Measurements from ENCODE around the gene ECM1.
A peak's percentile ranks its signal among the peaks of the same experiment; 100 is the strongest.

ECM1 gene

GRCh38 chr1:150546294-150546937 is 38.5 kb downstream of the ECM1 start:
- no peak for DNase-seq

GRCh38 chr1:150548324-150548631 is 40.4 kb downstream of the ECM1 start:
- DNase-seq, result no peak

GRCh38 chr1:150548632-150549495 is 41.0 kb downstream of the ECM1 start, which contains the start of gene ADAMTSL4:
Gene ADAMTSL4 (plus strand): TSS chr1:150549408. CDS start chr1:150552289, 2,881 bp downstream.
- DNase-seq, result peak; percentile 33

GRCh38 chr1:150549496-150550221 is 41.8 kb downstream of the ECM1 start:
- no peak for DNase-seq

DNA sequence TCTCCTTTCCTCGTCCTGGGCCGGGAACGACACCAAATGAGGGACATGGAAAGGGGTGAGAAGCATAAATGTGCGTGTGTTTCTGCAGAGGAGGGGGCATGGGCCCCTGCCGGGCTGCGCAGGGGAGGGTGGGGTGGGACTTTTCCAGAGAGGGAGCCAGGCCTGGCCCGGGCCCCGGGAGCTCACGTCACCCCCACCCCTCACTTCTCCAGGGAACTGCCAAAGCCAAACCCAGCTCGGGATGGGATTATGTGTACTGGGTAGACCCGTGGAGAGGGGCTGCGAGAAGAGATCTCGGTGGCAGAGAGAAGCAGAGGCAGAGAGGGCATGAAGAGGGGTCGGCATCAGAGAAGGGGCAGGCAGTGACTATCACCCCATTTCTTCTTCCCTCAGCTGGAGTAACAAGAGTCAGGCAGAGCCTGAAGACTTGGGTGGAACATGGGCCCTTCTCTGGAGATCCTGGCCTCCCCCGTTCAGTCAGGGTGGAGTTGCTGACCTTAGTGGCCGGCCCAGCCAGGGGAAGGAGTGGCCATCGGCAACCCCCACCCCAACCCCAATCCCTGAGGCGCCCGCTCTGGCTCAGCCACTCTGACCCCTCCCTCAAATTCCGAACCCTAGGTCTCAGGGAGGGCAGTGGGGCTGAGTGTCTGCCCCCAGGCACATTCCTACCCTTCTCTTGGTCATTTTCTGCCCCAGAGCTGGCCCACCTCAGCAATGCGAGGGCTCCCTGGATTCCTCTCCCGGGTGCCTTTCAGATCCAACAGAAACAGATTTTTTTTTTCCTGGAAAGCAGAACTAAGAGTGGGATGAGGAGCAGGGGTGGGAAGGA is 42.5 kb downstream of the ECM1 start:
- DNase-seq, result no peak

GRCh38 chr1:150551051-150551783 is 43.3 kb downstream of the ECM1 start:
- no peak for DNase-seq

- no peak for DNase-seq
Measured at GRCh38 chr1:150551784-150552127, 43.8 kb downstream of the ECM1 start.

GRCh38 chr1:150552128-150552910 is 44.4 kb downstream of the ECM1 start:
- no peak for DNase-seq

DNA sequence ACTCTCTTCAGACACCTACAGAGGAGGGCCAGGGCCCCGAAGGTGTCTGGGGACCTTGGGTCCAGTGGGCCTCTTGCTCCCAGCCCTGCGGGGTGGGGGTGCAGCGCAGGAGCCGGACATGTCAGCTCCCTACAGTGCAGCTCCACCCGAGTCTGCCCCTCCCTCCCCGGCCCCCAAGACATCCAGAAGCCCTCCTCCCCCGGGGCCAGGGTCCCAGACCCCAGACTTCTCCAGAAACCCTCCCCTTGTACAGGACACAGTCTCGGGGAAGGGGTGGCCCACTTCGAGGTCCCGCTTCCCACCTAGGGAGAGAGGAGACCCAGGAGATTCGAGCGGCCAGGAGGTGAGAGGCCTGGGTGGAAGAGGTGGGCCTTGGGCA is 45.0 kb downstream of the ECM1 start:
- no peak for DNase-seq

DNA sequence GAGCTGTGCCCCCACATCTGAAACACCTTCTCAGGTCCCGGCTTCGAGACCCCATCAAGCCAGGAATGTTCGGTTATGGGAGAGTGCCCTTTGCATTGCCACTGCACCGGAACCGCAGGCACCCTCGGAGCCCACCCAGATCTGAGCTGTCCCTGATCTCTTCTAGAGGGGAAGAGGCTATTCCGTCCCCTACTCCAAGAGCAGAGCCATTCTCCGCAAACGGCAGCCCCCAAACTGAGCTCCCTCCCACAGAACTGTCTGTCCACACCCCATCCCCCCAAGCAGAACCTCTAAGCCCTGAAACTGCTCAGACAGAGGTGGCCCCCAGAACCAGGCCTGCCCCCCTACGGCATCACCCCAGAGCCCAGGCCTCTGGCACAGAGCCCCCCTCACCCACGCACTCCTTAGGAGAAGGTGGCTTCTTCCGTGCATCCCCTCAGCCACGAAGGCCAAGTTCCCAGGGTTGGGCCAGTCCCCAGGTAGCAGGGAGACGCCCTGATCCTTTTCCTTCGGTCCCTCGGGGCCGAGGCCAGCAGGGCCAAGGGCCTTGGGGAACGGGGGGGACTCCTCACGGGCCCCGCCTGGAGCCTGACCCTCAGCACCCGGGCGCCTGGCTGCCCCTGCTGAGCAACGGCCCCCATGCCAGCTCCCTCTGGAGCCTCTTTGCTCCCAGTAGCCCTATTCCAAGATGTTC is 45.6 kb downstream of the ECM1 start:
- DNase-seq, result no peak

DNA sequence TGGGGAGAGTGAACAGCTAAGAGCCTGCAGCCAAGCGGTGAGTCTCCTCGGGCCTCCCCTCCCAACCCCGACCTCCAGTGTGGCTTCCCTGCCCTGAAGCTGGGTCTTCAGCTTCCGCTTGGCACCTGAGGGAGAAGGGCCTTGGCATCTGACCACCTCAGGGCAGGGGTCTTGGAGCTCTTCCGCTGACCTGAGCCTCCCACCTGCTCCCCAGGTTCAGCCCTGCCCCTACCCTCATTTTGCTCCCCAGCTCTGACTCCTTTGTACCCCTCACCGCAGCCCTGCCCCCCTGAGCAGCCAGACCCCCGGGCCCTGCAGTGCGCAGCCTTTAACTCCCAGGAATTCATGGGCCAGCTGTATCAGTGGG is 46.2 kb downstream of the ECM1 start:
- no peak for DNase-seq

DNA sequence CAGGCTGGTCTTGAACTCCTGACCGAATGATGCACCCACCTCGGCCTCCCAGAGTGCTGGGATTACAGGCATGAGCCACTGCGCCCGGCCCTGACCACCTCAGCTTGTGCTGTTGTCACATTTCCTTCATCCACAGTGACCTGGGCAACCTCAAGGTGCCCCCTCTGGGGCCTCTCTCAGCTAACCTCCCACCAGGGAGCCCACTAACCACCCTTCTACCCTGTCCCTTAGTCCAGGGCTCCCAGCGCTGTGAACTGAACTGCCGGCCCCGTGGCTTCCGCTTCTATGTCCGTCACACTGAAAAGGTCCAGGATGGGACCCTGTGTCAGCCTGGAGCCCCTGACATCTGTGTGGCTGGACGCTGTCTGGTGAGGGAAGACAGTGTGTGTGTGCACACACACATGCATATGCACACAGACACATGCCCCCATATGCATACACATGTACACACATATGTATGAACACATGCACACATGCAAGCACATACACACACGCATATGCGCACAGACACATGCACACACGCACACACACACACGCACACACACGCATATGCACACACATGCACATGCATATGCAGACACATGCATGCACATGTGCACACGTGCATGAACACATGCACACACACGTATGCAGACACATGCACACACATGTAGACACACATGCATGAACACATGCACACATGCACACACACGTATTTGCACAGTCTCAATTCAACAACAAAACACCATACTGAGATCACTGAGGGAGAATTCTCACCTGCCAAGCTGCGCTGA is 47.5 kb downstream of the ECM1 start:
- DNase-seq, result no peak

DNA sequence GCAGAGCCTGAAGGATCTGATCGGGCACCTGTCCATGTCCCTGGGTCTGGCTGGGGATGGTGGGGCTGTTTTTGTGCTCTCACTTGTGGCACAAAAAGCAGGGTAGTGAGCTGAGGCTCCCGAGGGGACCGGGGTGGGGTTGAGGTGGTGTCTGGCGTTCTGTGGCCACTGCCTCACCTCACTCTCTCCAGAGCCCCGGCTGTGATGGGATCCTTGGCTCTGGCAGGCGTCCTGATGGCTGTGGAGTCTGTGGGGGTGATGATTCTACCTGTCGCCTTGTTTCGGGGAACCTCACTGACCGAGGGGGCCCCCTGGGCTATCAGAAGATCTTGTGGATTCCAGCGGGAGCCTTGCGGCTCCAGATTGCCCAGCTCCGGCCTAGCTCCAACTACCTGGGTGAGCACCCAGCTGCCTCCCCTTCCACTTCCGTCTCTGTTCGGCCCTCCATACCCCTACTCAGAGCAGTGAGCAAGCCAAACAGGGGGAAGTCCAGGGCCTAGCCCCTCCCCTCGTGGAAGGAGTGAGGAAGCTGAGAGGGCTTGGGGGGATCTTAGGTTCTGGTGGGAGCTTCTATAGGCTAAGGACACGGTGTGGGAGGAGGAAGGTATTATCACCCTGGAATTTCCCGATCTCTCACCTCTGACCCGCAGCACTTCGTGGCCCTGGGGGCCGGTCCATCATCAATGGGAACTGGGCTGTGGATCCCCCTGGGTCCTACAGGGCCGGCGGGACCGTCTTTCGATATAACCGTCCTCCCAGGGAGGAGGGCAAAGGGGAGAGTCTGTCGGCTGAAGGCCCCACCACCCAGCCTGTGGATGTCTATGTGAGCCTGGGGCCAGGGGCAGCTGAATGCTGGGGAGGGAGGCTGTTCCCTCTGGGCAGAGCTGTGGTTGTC is 48.3 kb downstream of the ECM1 start:
- DNase-seq, result no peak

DNA sequence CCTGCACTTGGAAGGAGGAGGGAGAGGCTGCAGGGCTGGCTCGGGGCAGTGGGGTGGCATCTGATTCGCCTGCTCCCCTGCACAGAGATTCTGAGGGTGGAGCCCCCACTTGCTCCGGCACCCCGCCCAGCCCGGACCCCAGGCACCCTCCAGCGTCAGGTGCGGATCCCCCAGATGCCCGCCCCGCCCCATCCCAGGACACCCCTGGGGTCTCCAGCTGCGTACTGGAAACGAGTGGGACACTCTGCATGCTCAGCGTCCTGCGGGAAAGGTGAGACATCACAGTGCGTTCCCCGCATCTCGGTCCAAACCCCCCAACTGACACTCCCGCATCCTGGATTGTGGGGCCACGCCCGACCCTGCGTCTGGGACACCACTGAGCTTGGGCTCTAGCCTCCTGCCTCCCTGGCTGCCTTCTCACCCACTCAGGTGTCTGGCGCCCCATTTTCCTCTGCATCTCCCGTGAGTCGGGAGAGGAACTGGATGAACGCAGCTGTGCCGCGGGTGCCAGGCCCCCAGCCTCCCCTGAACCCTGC is 49.2 kb downstream of the ECM1 start:
- no peak for DNase-seq

- DNase-seq, result no peak
Measured at GRCh38 chr1:150557813-150558212, 49.9 kb downstream of the ECM1 start.

DNA sequence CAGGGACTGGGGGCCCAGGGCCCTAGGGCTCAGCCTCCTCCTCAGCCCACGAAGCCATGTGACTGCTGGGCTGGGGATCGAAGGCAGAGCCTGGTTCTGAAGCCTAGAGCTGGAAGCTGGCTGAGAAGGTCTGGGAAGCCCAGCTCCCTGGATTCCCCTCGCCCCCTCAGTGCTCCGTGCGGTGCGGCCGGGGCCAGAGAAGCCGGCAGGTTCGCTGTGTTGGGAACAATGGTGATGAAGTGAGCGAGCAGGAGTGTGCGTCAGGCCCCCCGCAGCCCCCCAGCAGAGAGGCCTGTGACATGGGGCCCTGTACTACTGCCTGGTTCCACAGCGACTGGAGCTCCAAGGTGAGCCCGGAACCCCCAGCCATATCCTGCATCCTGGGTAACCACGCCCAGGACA is 50.4 kb downstream of the ECM1 start:
- DNase-seq, result no peak

DNA sequence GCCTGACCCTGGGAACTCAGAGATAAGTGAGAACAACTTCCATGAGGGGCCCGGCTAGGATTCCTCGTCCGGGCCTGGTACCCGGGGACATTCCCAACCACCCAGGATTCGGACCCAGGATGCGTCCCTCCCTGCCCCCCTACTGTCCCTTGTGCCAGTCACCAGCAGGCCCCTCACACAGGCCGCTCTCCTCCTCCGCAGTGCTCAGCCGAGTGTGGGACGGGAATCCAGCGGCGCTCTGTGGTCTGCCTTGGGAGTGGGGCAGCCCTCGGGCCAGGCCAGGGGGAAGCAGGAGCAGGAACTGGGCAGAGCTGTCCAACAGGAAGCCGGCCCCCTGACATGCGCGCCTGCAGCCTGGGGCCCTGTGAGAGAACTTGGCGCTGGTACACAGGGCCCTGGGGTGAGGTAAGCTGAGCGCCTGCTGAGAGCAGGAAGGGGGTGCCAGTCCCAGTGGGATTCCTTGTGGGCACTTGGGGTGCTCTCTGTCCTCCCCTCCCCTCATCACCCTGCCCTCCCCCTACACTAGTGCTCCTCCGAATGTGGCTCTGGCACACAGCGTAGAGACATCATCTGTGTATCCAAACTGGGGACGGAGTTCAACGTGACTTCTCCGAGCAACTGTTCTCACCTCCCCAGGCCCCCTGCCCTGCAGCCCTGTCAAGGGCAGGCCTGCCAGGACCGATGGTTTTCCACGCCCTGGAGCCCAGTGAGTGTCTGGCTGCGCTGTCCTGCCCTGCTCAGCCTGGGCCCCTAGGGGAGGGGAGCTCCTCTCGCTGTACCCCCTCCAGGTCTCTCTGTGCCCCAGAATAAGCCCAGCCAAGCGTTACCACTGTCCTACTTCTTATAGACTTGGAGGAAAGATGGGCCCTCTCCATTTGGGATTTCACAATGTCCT is 51.1 kb downstream of the ECM1 start:
- no peak for DNase-seq

- no peak for DNase-seq
Measured at GRCh38 chr1:150559656-150560010, 51.7 kb downstream of the ECM1 start.

Measured in NCI-H1105 treated with DMSO at 0.1 percent for 48 hours (cell line).